HTERT RPE-1 (cell line): ENCODE measurements around the gene ADAMTS7.
"Not testable (repeated sequence)": the region's sequence is repeated elsewhere in the genome, so short reads cannot be mapped to it uniquely, and the experiment has no call there.

Experiments used
- in situ Hi-C: fragments of 300-500 bp; cut with MboI; formaldehyde crosslinking; loops from 4 replicates; pipeline ENCODE4 v1.14.3; 2020; ENCODE audit warnings: low sequenced_read_pairs

ADAMTS7 gene

DNA sequence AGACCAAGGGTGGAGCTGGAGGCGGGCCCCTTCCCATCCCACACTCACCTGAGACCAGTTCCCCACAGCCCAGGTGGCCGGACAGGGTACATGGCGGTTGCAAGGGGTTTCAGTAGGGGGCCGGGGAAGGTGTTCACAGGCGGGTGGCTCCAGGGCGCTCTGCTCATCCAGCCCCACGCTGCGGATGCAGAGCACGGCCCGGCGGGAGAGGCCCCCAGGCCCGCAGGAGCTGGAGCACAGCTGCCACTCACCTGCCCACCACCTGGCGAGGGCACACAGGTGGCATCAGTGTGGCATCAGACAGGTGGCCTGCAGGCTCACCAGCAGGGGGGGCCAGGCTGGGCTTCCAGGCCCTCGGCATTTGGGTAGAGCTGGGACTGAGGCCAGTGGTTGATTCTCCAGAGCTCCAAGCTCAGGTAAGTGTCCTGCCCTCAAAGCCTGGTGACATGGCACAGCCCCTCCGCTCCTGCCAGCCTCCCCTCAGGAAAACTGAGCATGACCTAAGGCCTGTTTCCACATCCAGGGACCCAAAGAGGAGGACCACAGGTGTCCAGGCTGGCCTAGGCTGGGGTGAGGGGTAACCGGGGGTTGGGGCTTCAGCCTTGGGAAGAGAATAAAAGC is 43.8 kb downstream of the ADAMTS7 start:
- in situ Hi-C loops, result no loop called here

DNA sequence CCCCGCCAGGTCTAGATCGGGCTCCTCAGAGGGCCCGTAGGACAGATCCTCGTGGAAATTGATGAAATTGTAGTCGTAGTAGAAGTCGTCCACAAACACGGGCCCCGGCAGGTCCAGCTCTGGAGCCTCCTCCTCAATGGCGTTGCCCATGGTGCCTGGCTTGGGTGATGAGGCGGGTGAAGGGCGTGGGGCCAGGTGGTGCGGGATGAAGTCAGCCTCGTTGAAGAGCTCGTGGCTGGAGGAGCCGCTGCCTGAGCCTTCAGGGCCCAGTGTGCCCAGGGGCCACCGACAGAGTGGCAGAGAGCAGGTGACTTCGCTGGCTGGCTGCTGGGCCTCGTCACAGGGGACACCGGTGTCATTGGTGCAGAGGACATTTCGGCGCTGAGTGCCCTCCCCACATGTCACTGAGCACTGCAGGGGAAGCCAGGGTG is 44.6 kb downstream of the ADAMTS7 start:
- in situ Hi-C loops, result not testable (repeated sequence)

DNA sequence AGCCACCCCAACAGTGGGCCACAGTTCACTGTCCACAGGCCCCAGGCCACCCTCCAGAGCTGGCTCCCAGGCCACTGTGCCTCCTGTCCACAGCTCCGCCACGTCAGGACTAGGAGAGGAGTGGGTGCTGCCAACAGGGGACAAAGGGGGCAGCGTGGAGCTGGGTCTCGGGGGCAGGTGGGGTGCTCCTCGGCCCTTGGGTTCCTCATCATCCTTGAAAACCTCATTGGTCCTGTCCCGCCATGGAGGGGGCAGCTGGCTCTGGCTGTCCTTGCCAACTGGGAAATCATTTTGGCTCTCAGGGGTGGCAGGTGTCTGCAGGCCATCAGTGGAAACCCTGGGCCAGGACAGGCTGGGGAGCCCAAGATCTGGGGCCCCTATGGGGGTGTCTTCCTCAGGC is 45.2 kb downstream of the ADAMTS7 start:
- in situ Hi-C loops, result no loop called here

DNA sequence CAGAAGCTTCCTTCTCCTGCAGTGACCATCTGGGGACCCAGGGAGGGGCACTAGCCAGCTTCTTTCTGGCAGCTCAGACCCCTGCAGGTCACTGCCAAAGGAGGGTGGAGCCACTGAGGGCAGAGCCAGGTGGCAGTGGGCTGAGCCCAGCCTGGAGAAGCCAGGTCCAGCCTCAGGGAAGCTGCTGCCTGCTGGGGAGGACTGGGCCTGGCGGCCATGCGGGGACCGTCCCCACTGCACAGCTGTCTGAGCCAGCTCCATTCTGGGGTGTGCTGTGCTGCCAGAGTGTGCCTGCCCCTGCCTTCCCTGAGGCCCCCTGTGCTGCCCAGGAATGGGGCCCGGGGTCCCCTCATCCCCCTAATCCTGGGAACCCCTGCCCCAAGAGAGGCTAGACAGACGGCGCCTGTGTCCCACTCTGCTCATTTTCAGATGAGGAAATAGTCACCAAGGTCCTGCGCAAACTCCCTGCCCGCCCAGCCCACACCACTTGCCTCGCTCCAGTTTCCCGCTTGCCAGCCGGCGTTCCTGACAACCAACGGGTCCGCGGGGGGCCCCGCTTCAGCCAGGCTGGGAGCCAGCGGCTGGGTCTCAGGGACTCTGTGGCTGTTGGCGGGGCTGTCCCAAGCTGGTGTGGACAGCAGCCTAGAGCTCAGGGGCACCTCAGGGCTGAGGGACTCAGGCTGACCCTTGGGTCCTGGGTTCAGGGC is 46.0 kb downstream of the ADAMTS7 start:
- in situ Hi-C loops, result not testable (repeated sequence)

DNA sequence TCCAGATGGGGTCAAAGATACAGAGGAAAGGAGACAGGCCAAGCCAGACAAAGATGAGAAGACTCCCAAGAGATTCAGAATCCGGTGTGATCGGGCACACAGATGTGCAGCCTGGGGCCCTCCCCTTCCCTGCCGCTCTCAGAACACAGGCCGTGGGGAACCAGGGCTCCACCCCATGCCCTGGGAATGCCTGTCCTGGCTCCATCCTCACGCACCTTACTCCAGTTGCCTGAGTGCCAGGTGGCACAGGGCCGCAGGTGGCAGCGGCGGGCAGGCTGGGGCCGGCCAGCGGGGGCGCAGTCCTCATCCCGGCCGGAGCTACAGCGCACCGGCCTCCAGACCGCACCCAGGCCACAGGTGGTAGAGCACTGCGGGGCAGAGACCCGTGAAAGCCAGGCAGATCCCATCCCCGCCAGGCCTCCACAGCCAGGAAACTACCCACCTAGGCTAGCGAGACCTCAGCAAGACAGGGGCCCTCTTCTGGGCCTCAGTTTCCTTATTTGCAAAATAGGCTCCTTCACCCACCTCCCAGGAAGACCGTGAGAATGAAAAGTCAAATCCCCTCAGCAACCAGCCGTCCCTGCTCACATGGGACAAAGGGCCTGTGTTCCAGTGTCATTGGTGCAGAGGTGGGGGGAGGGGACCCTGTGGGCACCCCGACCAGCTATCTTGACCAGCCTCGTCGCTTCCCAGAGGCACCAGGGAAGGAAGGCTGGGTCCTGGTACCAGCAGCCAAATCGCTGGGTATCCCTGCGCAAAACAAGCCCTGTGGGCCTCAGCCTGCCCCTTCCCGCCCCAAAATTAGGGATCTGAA is 46.7 kb downstream of the ADAMTS7 start:
- in situ Hi-C loops, result not testable (repeated sequence)

DNA sequence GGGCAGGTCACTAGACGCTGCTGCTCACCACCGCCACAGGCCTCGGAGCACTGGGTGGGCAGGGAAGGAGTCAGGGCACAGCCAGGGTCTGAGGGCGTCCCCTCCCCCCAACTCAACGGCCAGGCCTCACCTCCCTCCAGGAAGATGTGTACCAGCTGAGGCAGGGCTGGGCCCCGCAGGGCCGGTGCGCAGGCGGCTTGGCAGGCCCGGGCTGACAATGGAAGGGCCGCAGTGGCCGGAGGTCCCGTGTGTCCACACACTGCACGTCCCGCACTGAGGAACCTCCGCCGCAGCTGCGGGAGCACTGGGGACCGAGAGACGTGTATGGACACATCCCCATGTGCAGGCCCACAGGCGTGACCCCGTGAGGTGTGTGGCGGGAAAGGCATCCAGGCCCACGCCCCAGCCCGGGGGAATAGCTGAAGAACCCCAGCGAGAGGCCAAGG is 47.4 kb downstream of the ADAMTS7 start:
- in situ Hi-C loops, result no loop called here

DNA sequence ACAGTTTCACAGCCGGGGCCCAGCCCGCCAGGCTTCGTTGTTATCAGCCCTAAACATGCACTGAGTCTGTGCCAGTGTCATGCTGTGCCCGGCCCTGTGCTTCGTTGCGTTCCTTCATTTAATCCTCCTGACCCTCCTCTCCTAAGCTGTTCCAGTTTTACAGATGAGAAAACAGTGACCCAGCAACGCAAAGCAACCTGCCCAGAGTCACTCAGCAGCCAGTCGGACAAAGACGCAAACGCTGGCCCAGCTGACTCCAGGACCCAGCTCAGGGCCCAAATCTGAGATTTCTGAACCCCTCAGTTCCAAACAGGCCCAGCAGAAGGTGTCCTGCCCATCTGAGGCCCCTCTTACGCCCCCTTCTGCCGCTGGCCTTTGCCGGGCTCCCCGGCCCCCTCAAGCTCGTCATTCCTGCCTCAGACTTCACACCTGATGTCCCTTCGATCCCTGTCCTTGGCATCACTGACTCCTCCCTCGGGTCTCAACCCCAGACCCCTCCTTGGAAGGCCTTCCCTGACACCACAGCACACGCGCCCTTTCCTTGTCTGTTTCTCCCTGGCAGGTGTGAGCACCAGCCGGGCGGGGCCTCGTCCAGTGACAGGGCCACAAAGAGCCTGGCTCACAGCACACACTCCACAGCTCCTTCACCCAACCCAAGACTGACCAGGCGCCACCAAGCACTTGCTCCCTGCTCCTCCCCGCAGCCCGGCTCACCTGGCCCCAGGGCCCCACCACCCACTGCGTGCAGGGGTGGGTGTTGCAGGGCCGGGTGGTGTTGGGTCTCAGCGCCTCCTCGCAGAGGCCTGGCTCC is 48.1 kb downstream of the ADAMTS7 start:
- in situ Hi-C loops, result no loop called here

DNA sequence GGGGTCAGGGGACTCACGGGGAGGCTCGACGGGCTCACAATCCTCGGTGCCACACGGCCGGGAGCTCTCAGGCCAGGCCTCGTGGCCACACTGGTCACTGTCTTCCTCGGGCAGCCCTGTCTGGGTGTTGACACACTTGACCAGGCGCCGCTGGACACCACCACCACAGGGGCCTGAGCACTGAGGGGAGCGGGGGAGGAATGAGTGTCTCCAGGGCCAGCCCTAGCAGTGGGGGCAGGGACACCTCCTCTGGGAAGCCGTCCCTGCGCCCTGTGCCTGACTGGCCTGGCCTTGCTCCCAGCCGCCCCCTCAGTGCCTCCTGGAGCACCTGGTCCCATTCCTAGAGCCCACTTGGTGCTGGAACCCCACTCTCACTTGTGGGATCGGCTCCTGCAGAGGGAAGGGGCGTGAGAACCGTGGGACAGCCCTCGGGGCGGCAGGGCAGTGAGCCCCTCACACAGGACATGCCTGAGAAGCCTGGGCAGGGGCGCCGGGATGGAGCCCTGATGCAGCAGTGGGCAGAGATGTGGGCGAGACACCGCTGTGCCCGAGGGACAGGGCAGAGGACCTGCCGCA is 48.8 kb downstream of the ADAMTS7 start:
- in situ Hi-C loops, result not testable (repeated sequence)

DNA sequence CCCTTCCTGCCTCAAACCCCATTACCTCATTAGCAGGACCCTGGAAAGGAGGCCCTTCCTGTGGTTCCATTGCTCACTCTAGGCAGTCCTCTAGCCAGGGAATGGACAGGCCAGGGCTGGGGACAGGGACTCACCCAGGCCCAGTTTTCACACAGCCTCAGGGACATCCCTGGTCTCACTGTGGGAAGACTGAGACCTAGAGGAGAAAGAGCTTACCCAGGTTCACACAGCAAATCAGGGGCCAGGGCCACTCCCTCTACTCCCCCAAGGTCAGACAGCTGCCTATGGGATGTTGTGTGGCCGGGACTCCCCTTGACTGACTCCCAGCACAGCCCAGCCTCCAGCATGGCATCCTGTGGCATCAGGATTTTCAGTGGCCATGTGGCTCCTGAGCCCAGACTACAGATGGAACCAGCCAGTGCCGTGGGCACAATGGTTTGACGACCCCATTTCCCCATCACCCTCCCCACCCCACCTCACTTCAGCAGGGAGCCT is 49.3 kb downstream of the ADAMTS7 start:
- in situ Hi-C loops, result no loop called here

DNA sequence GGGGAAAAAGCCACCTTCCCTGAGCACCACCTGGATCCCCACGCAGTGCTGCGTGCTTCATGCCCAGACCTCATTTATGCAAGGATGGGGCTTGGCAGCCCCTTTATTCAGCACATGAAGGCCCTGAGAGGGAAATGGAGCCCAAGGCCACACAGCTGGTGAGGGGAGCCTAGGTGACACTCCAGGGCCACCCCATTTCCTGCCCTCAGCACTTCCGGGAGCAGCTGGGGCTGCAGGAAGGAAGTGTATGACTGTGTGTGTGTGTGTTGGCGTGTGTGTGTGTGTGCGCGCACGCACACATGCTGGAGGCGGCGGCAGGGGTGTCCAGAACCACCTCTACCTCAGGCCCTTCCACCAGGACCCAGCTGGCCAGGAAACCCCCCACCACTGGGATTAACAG is 49.8 kb downstream of the ADAMTS7 start:
- in situ Hi-C loops, result not testable (repeated sequence)

DNA sequence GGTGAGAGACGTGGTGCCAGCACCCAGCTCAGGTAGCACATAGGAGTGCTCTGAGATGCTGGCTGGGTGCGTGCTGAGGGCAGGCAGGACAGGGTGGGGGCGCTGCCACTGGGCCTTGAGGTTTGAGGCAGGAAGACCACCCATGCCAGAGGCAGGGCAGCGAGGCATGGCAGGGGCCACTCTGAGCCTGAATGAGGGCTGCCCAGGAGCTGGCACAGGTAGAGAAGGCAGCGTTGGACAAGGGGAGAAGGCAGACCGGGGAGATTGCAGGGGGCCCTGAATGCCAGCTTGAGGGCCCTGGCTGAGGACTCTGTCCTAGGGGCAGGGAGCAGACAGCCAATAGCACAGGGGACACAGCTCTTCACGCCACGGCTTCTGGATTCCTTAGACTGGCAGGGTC is 50.2 kb downstream of the ADAMTS7 start:
- in situ Hi-C loops, result no loop called here

DNA sequence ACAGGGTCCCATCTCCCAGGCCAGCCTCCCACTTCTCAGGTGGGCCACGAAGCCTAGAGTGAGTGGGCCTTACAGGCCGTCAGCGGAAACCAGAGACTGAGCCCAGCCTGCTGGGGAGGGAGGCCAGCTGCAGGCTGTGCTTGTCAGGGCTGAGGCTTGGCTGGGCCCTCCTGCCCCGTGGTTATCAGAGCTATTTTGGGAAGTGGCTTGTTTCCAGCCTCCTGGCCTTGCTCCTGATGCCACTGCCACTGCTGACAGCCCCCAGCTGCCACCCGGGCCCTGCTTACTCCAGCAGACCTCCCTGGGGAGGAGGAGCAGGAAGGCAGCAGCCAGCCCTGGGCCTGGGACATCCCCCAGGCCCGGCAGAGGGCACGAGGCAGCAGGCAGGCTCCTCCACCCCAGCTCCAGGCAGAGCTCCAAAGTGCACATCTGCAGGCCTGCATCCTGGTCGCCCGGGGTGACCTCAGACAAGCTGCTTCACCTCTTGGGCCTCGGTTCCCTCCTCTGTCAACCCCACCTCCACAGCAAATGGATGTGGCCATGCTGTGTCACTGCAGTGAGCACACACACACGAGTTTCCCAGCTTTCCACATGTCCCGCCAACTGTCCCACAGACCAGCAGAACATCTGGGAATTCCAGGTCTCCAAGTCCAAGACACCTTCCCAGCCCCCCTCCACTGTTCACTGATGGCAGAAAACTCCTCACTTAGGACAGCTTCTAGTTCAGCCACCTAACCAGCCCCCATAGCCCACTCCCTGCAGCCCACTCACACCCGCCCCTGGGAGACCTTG is 51.0 kb downstream of the ADAMTS7 start:
- in situ Hi-C loops, result not testable (repeated sequence)

DNA sequence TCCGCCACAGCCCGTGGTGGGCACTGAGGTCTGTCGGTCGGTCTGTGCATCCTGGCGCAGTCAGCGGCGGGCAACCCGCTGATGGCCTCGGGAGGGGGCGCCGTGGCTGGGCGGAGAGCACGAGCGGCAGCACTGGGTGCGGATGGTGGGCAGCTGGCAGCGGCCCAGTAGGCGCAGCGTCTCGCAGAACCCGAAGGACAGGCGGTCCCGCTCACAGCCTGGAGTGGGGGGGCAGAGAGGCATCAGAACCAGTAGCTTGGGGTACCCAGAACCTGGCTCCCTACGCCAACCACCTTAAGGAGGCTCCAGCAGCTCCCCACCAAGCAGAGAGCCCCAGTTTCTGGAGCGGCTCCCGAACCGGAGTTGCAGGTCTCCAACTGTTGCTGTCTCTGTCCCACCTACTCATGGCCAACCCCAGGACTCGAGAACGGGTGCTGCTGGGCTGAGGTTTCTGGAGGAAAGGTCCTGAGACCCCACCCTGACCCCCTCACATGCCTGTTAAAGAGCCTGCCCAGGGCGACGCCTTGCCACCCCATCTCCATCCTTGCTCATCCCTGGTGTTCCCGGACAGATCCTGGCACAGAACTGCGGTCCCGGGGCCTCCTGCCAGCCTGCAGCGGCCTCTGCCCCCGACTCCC is 51.8 kb downstream of the ADAMTS7 start:
- in situ Hi-C loops, result not testable (repeated sequence)

DNA sequence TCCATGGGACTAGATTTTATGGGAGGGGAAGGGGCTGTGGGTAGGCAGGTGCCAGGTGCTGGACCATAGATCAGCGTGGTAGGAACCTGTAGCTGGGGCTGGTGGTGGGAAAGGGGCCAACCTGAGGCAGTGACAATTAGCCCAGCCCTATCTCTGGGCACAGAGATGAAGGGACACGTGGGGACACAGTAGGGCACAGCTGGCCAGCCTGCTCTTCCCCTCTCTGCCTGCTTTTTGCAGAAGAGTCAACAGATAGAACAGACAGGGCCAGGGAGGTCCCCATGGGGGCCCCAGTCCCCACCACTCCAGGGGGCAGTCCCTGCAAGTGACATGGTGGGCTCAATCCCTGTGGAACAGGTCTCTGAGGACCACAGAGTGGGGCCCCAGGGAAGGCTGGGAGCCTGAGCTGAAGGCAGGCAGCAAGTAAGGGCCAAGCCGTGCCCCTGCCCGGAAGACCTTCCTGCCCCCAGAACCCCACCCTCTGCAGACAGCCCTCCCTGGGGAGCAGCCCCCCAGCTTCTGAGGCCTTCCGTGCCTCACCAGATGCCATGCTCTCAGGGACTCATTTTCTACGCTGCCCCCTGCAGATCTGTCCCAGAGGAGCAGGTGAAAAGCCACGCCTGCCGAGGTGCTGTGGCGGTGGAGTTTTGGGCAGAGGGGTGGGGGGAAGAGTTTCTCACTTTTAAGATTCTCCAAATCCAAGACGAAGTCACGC is 52.6 kb downstream of the ADAMTS7 start:
- in situ Hi-C loops, result not testable (repeated sequence)

DNA sequence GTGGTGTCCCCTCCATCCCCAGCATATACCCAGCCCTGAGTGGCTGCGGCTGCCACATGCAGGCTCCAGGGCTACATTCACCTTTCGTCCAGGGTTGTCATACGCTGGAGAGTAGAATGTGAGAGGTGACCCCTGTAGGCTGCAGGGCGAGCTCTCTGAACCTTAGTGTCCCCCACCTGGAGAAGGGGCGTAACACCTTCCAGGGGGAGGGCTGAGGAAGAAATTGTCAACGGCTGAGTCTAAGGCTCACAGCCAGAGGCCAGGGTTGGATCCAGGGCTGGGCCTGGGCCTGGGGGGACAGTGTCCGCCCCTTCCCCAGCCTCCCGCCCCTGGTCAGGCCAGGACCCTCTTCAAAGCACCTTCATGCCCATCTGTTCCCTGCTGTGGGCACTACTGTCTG is 53.2 kb downstream of the ADAMTS7 start:
- in situ Hi-C loops, result not testable (repeated sequence)

DNA sequence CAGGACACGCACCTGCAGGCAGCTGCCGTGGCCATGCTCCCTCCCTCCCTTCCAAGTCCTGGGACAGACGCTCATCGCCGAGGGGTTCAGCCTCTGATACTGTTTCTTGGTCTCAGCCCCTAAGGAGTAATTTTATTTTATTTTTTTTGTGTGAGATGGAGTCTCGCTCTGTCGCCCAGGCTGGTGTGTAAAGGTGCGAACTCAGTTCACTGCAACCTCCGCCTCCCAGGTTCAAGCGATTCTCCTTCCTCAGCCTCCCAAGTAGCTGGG is 53.7 kb downstream of the ADAMTS7 start:
- in situ Hi-C loops, result no loop called here

DNA sequence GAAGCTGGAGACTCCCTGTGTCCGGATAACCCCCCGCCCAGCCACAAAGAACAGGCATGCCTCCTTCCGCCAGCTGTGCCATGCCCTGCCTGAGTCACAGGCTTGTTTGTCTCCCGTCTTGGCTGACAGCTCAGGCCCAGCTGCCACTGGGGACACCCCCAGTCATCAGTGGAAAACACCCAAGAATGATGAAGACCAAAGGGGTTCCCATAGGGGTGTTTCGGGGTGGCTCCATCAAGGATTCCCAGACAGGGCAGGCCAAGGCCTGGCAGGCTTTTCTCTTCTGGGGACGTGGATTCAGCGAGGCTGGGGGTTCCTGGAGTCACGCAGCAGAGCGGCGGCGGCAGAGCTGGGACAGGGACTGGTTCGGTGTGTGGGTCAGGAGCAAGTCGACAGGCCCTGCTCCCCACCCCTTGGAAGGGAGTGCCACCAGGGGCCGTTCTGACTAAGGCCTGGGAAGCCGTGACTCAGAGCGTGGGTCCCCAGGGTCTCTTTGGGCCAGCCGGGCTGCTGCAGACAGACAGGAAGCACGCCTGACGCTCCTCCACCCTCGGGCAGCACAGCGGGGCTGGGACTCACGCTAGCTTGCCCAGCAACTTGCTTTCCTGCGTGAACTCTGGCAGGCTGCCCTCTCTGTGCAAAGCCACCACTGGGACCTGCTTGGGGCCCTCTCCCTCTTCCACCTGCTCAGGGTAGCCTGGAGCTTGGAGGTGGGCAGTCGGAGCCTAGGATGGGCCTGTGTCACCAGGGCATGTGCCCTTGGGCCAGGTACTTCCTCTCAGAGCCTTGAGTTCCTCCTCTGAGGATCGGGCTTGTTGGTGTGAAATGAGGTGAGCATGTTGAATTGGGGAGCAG is 54.3 kb downstream of the ADAMTS7 start:
- in situ Hi-C loops, result not testable (repeated sequence)
